AG08395 (cell line): ENCODE results near the gene BRSK2.

Source experiments
- DNase-seq: peaks from one replicate; pipeline ENCODE4 v3.0.0; 2012; ENCODE audit warnings: mixed read lengths, low spot score

The BRSK2 gene

DNA sequence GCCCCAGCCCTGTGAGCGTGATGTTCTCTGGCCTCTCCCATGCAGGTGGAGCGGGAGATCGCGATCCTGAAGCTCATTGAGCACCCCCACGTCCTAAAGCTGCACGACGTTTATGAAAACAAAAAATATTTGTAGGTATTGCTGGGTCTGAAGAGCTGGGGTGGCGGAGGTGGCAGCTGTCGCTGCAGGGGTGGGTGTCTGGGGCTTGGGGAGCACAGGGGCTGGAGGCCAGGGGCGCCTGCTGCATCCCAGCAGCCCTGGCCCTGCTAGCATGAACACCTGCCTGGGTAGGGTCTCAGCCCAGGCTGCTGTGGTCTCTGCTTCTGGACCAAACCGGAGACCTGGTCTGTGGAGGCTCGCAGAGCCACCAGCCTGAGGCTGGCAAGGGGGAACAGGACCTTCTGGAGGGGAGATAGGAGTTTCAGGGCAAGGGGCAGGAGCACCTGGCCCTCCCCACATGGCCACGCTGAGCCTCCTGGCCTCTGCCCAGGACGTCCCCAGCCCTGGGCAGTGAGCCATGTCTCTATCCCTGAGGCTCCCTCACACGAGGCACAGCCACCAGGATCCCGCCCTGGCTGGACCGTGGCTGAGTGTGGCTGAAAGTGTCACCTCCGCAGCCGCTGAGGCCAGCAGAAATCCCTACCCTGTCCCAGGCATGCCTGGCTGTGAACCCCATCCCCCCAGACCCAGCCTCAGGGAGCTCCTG is 48.7 kb downstream of the BRSK2 start:
- no peak for DNase-seq

DNA sequence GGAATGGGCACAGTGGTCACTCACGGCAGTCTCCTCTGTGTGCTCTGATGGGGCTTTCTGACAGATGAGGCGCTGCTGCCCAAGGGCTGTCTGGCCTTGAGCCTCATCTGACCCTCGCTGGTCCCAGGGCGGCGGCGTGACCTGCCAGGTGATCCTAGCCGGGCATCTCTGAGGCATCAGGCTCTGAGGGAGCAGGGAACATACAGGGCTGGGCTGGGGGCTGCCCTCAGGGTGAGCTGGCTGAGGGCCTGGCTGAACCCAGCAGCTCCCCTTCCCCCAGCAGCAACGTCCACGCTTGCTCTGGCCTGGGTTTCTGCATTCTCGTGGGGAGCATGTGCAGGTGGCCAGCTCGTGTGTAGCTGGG is 49.2 kb downstream of the BRSK2 start:
- no peak for DNase-seq

DNA sequence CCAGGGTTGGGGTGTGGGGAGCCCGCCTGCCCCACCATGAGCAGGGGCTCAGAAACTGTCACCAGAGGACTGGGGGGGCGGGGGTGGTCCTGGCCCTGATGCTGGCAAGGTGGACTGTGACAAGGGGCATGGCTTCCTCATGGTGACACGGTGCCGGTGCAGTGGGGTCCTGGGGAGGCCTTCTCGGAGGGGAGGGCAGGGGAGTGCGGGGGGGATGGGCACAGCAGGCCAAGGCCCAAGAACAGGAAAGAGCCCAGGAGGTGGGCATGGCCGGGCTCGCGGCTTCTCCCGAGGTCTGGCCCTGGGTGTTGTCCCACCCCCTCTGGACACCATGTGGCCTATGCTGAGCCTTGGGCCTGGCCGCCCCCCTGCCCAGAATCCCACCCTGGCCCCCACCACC is 49.6 kb downstream of the BRSK2 start:
- DNase-seq = no peak

DNA sequence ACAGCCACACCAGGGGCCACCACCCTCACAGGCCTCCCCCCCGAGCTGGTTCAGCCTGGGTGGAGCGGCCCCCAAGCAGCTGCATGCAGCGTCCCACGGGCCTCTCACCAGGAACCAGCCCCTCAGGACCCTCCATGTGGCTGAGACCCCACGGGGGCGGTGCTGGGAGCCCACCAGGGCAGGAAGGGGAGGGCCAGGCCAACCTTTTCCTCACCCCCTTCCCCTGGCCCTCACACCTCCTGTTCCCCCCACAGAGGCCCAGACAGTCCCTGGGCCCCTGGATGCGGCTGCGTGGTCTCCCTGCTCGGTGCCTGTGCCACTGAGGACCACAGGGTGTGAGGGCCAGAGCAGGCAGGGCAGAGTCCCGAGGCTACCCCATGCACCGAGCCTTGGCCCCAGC is 50.3 kb downstream of the BRSK2 start:
- no peak for DNase-seq

DNA sequence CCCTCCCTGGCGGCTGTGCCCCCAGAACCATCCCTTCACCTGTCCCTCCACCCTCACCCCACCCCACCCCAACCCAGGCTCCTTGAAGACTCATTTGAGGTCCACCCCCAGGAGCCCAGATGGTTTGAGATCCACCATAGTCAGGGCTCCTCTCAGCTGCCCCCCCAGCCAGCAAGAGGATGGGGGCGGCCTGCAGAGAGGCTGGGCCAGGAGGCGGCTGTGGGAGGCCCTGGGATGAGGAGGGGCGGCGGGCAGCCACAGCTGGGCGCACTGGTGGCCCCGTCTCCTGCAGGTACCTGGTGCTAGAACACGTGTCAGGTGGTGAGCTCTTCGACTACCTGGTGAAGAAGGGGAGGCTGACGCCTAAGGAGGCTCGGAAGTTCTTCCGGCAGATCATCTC is 50.8 kb downstream of the BRSK2 start:
- DNase-seq = no peak

DNA sequence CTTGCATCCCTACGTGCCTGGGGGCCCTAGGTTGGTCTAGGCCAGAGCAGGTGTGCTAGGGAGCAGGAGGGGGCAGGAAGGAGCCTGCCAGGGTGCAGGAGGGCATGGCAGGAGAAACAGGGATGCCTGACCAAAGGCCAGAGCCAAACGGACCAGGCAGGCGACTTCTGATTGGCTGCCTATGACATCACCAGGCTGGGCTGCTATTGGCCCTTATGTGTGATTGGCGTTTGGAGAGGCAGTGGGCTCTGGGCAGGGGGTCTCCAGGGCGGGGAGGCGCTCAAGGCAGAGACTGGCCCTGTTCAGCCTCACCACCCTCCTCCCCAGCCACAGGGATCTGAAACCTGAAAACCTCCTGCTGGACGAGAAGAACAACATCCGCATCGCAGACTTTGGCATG is 52.4 kb downstream of the BRSK2 start:
- peak; percentile 59 for DNase-seq

DNA sequence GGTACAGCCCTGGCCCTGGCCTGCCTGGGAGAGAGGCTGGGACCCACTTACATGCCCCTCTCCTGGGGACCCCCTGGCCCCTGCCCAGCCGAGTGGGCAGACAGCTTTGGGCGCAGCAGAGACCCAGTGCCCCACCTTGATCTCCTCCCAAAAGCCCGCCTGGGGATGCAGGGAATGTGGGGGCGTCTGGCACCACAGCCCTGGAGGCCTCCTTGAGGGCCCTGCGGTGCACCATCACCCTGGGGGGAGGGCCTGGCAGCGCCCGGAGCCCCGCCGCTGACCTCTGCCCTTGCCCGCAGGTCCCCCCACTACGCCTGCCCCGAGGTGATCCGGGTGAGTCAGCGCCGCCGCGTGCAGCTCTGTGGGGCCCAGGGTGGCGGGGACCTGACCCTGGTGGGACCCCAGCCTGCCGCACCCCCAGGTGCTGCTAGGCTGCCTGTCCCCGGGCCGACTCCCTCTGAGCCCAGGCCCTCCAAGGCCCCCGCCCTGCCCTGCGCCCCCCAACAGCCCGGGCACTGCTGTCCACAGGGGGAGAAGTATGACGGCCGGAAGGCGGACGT is 53.2 kb downstream of the BRSK2 start:
- DNase-seq = no peak

DNA sequence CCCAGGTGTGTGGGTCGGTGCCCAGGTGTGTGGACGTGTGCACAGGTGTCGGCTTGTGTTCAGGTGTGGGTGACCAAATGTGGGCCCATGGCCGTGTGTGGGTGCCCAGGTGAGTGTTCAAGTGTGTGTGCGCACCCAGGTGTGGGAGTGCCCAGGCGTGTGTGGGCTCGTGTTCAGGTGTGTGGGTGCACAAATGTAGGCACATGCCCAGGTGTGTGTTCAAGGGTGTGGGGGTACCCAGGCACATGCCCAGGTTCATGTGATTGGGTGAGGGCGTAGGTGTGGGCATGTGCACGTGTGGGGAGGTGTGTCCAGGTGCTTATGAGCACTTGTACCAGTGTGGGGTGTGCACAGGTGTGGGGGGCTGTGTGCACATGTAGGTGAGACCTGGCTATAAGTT is 54.0 kb downstream of the BRSK2 start:
- DNase-seq = no peak

DNA sequence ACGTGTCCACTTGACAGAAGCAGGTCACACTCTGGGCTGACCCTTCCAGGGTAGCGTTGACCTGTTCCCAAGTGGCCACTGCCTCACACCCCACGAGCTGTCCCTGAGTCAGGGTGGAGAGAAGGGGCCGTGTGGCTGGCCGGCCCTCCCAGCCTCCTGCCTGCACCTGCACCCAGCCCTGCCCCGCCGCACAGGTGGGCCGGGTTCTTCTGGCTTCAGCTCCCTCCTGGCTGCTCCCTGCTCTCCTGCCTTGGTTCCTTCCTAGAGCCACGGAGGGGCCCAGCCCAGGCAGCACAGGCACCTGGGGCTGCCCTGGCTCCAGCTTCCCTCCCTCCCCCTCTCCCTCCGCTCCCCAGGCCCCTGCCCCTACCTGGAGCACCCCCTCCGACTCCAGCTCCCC is 54.6 kb downstream of the BRSK2 start:
- DNase-seq = no peak

DNA sequence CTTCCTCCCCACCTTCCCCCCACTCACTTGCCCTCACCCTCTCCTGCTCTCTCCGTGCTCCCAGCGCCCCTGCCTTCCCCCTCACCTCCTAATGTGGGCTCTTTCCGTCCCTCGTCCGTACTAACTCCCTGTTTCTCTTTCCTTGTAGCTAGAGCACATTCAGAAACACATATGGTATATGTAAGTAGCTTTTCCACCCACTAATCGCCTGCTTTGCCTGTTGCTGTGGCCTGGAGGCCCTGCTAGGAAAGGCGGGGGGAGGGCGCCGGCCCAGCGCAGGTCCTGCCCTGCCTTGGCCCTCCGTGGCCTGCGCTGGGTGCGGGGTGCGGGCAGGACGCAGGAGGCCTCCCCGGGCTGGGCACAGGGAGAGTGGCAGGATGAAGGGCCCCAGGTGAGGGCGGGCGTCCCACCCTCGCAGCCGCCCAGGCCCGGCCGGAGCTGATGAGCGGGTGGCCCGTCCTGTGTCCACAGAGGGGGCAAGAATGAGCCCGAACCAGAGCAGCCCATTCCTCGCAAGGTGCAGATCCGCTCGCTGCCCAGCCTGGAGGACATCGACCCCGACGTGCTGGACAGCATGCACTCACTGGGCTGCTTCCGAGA is 55.2 kb downstream of the BRSK2 start:
- no peak for DNase-seq

DNA sequence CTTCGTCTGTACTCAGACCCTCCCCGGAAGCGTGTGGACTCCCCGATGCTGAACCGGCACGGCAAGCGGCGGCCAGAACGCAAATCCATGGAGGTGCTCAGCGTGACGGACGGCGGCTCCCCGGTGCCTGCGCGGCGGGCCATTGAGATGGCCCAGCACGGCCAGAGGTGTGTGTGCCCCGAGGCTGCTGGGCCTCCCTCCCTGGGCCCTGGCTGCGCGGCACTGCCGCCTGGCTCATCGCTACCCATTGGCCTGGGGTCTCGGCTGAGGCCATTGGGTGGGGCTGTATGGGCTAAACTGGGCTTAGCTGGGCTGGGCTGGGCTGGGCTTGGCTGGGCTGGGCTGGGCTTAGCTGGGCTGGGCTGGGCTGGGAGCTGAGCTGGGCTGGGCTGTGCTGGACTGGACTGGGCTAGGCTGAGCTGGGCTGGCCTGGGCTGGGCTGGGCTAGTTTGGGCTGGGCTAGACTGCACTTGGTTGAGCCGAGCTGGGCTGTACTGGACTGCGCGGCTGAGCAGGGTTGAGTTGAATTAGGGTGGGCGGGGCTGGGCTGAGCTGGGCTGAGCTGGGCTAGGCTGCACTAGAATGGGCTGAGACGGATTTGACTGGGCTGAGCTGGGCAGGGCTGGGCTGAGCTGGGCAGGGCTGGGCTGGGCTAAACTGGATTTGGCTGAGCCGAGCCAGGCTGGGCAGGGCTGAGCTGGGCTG is 56.2 kb downstream of the BRSK2 start:
- no peak for DNase-seq

DNA sequence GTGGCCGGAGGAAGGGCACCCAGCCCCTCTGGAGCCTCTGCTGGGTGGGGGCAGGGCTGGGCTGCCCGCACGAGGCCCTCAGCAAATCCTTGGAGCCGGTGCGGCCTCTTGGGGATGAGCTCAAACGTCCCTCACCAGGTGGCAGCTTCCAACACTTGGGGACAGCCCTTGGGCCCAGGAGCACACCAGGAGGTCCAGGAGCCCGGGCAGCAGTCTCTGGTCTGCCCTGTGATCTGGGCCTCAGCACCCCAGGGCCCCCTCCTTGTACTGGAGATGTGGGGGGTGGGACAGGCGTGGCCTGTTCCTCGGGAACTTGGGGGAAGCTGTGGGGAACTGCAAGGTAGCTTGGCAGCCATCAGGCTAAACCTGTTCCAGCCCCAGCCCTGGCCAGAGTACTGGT is 56.9 kb downstream of the BRSK2 start:
- DNase-seq = no peak

DNA sequence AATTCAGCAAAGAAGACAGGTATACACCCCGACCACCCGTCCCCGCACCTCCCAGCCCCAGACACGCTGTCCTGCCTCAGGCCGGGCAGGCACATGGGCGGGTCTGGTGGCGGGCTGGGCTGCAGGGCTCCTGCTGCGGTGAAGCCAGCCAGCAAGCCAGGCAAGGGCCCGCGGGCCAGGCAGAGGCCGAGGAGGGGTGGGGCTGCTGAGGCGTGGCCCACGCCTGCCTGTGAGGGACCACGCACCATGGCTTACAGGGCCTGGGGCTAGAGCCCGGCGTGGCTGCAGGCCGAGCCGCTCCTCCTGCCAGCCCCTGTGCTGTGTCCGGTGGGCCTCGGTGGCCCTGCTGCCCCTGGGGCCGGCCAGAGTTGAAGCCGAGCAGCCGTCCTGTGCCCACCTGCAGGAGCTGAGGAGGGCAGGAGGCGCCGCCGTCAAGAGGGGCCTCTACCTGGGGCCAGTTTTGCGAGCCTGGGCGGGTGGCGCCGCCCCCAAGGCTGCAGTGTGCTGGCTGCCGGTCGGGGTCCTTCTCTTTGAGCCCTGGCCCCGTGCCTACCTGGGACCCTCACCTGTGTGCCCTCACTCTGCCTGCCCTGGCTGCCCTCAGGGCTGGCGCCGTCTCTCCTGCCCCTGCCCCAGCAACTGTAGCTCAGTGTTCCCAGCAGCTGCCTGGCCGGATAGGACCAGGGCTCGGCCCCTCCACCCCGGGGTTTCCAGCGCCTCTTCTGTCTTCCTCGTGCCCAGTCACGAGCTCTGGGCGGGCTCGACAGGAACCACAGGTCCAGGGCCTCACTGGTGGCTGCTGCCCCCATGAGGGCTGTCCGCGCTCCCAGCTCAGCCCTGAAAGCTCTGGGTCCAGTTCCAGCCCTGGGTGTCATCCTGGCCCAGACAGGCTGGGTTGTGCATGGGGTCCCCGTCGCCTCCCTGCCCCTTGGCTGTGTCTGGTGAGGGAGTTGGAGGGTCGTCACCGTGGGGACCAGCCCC is 58.4 kb downstream of the BRSK2 start:
- DNase-seq = no peak

DNA sequence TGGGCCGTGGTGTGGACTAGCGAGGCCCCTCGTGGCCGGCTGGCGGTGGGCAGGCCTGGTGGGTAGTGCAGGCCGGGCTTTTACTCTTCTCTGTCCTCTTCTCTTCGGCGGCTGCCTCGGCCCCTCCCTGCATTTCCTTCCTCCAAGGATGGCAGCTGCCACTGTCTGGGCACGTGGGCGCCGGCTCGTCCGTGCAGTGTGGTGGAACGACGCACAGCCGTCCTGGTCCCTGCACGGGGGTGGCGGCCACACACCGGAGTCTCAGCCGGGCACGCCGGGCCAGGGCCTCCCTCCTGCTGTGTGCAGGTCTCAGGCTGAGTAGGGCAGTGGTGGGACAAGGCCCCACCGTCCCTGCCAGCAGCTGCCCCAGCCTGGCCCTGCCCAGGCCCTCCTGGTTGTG is 59.1 kb downstream of the BRSK2 start:
- DNase-seq = no peak

DNA sequence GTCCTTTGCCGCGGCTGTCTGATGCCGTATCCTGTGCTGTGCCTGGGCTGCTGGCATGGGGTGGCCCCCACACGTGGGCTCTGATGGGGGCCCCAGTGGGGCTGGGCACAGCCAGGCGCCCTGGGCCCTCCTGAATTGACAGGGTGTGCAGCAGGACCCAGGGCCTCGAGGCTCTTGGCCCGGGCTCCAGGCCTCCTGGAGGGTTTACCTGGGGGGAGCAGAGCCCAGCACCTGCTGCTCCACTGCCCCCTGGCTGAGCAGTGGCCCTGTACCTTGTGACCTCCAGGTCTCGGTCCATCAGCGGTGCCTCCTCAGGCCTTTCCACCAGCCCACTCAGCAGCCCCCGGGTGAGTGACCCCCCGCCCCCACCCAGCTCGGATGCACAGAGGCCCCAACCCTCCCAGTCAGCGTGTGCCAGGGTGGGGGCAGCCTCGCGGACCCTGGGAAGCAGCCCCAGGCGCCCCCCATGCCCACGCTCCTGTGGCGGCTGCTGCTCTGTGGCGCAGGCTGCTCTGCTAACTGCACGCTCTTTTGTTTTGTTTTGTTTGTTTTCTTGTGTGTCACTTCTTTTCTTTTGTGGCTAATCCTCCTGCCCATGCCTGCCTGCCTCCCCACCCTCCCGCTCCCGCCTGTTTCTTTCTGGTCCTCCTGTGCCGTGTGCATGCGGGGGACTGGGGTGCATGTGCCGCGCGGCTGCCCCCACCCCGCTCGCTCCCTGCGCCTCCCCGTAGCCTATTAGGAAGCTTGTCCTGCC is 59.9 kb downstream of the BRSK2 start:
- no peak for DNase-seq

DNA sequence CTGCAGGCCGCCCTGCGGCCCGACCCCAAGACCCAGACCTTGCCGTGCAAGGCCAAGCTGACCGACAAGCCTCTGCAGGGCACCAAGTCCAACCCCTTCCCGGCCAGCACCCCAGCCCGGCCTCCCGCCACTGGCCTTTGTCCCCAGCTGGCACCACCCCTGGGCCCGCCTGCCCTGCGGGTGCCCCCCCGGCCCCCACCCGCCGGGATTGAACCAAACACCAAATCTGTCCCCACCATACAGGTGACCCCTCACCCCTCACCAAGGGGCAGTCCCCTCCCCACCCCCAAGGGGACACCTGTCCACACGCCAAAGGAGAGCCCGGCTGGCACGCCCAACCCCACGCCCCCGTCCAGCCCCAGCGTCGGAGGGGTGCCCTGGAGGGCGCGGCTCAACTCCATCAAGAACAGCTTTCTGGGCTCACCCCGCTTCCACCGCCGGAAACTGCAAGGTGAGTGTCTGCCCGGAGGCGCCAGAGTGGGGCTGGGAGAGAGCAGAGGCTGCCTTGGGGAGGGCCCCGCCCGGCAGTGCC is 60.7 kb downstream of the BRSK2 start:
- no peak for DNase-seq

DNA sequence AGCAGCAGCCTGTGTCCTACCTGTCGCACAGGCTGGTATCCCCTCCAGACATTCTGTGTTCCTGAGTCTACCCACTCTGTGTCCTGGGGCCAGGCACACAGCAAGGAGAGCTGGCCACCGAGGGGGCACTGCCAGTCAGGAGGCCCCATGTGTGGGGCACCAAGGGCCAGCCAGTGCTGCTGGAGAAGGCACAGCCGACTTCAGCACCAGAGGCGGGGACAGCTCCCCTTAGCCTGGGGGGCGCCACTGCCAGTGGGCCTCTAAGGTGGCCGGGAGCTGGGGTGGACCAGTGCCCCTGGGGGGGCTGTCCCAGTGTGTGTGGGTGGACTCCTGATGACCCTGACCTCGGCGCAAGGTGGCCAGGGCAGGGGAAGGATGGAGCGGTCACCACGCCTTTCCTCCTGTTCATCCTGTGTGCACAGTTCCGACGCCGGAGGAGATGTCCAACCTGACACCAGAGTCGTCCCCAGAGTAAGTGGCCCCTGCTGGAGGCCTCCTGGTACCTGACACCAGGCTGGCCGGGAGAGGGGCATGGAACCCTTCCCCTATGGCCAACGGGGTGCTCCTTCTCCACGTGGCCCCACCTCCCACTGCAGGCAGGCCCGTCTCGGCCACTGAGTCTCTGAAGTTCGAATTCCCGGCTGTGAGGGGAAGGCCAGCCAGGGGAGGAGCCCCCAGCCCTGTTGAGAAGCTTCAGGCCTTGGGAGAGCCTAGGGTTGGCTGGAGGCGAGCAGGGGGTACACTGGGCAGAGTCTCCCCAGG is 61.4 kb downstream of the BRSK2 start:
- no peak for DNase-seq

DNA sequence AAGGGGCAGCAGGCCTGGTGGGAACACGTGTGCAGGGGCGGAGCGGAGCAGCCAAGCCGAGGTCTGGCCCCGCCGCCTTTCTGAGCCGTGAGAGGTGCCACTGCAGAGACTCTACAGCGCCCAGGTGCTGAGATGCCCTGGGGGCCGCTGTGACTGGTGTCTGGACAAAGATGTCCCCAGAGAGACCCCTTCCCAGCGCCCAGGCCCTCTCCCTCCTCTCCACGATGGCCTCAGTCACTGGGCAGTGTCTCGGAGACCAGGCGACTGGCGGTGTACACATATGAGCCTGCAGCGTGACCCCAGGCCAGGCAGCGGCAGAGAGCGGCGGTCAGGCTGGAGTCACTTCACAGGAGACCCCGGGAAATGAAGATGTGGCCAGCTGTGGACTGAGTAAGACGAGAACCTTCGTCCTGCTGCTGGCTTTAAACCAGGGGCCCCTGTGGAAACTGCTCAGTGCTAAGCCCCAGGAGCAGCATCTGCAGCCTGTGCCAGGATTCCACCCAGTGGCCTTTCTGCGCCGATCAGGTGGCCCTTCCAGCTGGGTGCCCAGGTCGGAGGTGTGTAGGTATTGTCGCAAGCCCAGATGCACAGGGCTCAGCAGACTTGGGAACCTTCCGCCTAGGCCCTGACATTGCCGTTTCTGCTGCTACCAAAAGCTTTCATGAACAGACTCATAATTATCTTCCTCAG is 62.2 kb downstream of the BRSK2 start:
- no peak for DNase-seq

DNA sequence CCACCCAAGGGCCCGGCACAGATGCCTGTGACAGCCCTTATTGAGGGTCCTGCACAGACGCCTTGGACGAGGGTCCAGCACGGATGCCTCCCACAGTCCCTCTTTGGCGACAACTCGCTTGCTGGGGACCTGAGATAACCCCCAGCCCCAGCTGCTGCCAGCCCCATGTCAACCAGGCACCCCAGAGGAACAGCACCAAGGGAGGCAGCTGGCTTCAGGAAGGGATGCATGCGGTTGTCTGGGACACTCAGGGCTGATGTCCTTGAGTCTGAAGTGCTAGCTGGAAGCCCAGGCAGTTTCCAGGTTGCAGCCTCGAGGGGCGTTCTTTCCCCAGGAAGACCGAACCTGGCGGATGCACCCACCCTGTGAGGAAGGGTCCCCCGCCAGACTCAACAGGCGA is 63.0 kb downstream of the BRSK2 start:
- no peak for DNase-seq

DNA sequence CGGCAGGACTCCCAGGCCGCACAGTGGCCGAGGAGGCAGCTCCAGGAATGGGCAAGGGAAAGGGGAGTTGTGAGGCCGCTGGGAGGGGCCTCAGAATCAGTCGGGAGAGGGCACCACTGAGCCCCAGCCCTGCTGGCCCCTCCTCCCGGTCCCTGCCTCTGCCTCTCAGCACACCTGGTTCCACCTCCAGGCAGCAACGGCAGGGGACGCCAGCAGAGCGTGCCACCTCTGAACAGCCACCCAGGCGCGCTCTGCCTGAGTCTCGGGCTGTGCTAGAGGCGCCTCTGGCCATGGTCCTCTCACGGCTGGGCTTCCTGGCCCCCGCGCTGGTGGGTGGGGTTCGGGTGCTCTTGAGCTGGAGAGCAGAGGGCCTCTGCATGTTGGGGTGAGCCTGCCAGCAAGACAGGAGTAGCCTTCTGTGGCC is 63.9 kb downstream of the BRSK2 start:
- DNase-seq = peak; percentile 36
